ENCODE measurements around the gene TLCD4.
A peak's percentile ranks its signal among the peaks of the same experiment; 100 is the strongest.

The TLCD4 gene

DNA sequence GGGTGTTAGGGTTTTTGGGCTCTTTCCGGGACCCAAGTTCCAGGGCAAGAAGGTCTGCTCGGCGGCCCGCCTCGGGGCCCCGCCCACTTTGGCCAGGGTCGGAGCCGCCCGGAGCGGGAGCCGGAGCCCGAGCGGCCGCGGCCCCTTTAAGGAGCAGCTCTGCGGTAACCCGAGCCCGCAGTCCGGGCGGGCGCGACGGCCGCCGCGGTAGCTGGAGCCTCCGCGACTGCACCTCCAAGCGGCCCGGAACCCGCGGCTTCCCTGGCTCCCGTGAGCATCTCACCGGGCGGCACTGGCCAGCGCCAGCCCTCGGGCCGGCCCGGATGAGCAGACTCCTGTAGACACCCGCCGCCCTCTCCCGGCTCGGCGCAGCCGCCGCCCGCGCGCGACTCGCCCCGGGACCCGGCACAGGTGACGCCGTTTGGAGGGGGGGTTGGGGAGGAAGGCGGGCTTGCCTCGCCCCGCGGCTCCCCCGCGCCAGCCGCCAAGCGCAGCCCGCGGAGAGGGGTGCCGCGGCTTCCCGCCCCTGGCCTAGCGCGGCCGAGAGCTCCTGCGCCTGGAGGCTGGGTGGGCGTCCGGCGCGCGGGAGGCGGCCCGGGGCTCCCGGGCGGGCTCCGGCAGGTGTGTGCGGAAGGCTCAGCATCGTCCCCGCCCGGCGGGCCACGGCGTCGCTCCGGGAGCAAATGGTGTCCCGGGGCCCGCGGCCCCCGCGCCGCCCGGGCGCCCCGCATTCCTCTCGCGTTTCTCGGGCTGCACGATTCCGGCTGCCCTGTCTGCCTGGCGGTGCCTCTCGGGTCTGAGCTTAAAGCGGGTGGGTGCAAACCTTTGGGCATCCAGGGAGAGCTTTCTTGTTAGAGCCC is at the start of gene TLCD4:
TLCD4 (plus strand) TSS at position 149 of the 860 bp plus-strand sequence. CDS start 26,547 bp downstream, outside the sequence.
- Histone ChIP-seq H3K36me3 (ENCODE audit: control insufficient read depth in 2 of 2, insufficient read depth in 2 of 2, low read length in 2 of 2) (no peaks in the 10 kb centered on the region), H3K9ac (ENCODE audit: low read depth in 1 of 2, low read length in 2 of 2) (peak within 1 kb of the TSS; percentile 72 to 84), H3K27ac (ENCODE audit: low read depth in 2 of 2, low read length in 2 of 2) (peak within 1 kb of the TSS; percentile 79 to 82), H3K4me1 (ENCODE audit: control insufficient read depth in 2 of 2, insufficient read depth in 2 of 2, low read length in 2 of 2) (peaks cover 9 to 12% of the 10 kb centered on the region in 2 donors), H3K4me3 (ENCODE audit: low read length in 2 of 2) (peak within 1 kb of the TSS; percentile 78 to 86), H3K9me3 (ENCODE audit: control insufficient read depth in 2 of 2, low read length in 2 of 2) (no peaks in the 10 kb centered on the region), H3K27me3 (ENCODE audit: control insufficient read depth in 2 of 2, insufficient read depth in 2 of 2, low read length in 2 of 2) (peaks cover 0 to 2% of the 10 kb centered on the region in 2 donors)

DNA sequence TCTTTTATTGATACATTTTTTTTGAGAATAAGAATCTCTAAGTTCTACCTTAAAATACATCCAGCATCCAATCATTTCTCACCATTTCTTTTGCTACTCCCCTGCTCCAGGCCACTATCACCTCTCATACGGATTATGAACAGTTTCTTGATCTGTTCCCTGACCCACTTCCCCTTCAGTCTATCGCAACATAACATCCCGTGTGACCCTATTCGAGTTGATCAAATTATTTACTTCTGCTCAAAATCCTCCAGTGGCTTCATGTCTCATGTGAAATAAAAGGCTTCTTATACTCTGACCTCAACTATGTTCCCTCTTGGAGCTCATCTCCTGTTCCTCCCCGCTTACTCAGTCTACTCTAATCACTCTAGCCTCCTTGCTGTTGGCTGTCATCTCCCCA is 49.6 kb upstream of the TLCD4 start:
- no peaks in the 10 kb centered on the region for H3K36me3 ChIP-seq (ENCODE audit: control insufficient read depth in 2 of 2, insufficient read depth in 2 of 2, low read length in 2 of 2)
- H3K4me1 ChIP-seq (ENCODE audit: control insufficient read depth in 2 of 2, insufficient read depth in 2 of 2, low read length in 2 of 2) = peaks cover 22 to 30% of the 10 kb centered on the region in 2 donors
- no peak overlapping the region for H3K4me3 ChIP-seq (ENCODE audit: low read length in 2 of 2)
- no peaks in the 10 kb centered on the region for H3K9me3 ChIP-seq (ENCODE audit: control insufficient read depth in 2 of 2, low read length in 2 of 2)
- H3K27ac ChIP-seq (ENCODE audit: low read depth in 2 of 2, low read length in 2 of 2) = peak overlapping the region in 1 of 2 donors; percentile 38
- H3K9ac ChIP-seq (ENCODE audit: low read depth in 1 of 2, low read length in 2 of 2) = no peak overlapping the region
- no peaks in the 10 kb centered on the region for H3K27me3 ChIP-seq (ENCODE audit: control insufficient read depth in 2 of 2, insufficient read depth in 2 of 2, low read length in 2 of 2)

GRCh38 chr1:95068956-95069709 is 48.0 kb upstream of the TLCD4 start:
- Histone ChIP-seq H3K4me3 (ENCODE audit: low read length in 2 of 2) (peak overlapping the region in 1 of 2 donors; percentile 43), H3K9me3 (ENCODE audit: control insufficient read depth in 2 of 2, low read length in 2 of 2) (no peaks in the 10 kb centered on the region), H3K36me3 (ENCODE audit: control insufficient read depth in 2 of 2, insufficient read depth in 2 of 2, low read length in 2 of 2) (no peaks in the 10 kb centered on the region), H3K27me3 (ENCODE audit: control insufficient read depth in 2 of 2, insufficient read depth in 2 of 2, low read length in 2 of 2) (no peaks in the 10 kb centered on the region), H3K4me1 (ENCODE audit: control insufficient read depth in 2 of 2, insufficient read depth in 2 of 2, low read length in 2 of 2) (peaks cover 27 to 36% of the 10 kb centered on the region in 2 donors), H3K27ac (ENCODE audit: low read depth in 2 of 2, low read length in 2 of 2) (peak overlapping the region; percentile 79 to 84), H3K9ac (ENCODE audit: low read depth in 1 of 2, low read length in 2 of 2) (no peak overlapping the region)

DNA sequence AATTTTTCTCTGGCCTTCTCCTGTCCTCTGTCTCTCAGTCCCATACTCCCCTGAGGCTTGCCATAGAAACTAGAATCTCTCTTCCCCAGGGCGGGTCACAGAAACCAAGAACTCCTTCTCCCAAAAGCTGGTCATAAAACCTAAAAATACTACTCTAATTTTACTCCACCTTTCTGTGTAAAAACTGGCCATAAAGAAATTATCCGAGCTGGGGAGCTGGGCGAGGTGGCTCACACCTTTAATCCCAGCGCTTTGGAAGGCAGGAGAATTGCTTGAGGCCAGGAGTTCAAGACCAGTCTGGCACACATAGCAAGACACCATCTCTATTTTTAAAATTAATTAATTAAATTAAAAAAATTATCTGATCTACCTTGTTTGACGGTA is 47.5 kb upstream of the TLCD4 start:
- no peaks in the 10 kb centered on the region for H3K27me3 ChIP-seq (ENCODE audit: control insufficient read depth in 2 of 2, insufficient read depth in 2 of 2, low read length in 2 of 2)
- H3K9ac ChIP-seq (ENCODE audit: low read depth in 1 of 2, low read length in 2 of 2) = no peak overlapping the region
- H3K4me1 ChIP-seq (ENCODE audit: control insufficient read depth in 2 of 2, insufficient read depth in 2 of 2, low read length in 2 of 2) = peaks cover 27 to 36% of the 10 kb centered on the region in 2 donors
- no peaks in the 10 kb centered on the region for H3K9me3 ChIP-seq (ENCODE audit: control insufficient read depth in 2 of 2, low read length in 2 of 2)
- peak overlapping the region in 1 of 2 donors; percentile 43 for H3K4me3 ChIP-seq (ENCODE audit: low read length in 2 of 2)
- H3K27ac ChIP-seq (ENCODE audit: low read depth in 2 of 2, low read length in 2 of 2) = peak overlapping the region; percentile 79 to 84
- H3K36me3 ChIP-seq (ENCODE audit: control insufficient read depth in 2 of 2, insufficient read depth in 2 of 2, low read length in 2 of 2) = no peaks in the 10 kb centered on the region

DNA sequence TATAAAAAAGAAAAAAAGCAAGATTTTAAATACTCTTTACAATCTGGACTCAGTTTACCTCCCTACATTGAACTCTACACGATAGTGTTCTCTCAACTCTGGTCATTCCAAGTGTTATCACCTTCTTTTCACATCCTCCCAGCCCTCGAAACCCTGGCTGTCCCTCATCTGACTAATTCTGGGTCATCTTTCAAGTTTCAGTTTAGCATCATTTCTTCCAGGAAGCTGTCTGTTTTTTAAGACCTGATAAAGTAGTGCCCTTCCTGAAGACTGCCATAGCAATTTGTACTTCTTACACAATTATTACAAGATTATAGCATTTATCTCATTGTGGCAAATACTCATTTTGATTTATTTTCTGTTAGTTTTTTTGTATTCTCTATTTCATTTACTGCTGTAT is 45.6 kb upstream of the TLCD4 start:
- no peaks in the 10 kb centered on the region for H3K36me3 ChIP-seq (ENCODE audit: control insufficient read depth in 2 of 2, insufficient read depth in 2 of 2, low read length in 2 of 2)
- H3K9me3 ChIP-seq (ENCODE audit: control insufficient read depth in 2 of 2, low read length in 2 of 2) = no peaks in the 10 kb centered on the region
- peaks cover 32 to 44% of the 10 kb centered on the region in 2 donors for H3K4me1 ChIP-seq (ENCODE audit: control insufficient read depth in 2 of 2, insufficient read depth in 2 of 2, low read length in 2 of 2)
- peak overlapping the region; percentile 96 to 98 for H3K4me3 ChIP-seq (ENCODE audit: low read length in 2 of 2)
- H3K9ac ChIP-seq (ENCODE audit: low read depth in 1 of 2, low read length in 2 of 2) = peak overlapping the region; percentile 18 to 78
- no peaks in the 10 kb centered on the region for H3K27me3 ChIP-seq (ENCODE audit: control insufficient read depth in 2 of 2, insufficient read depth in 2 of 2, low read length in 2 of 2)
- peak overlapping the region; percentile 90 to 94 for H3K27ac ChIP-seq (ENCODE audit: low read depth in 2 of 2, low read length in 2 of 2)

GRCh38 chr1:95072117-95072516 is 45.0 kb upstream of the TLCD4 start:
- H3K27ac ChIP-seq (ENCODE audit: low read depth in 2 of 2, low read length in 2 of 2) = peak overlapping the region; percentile 90 to 94
- H3K4me3 ChIP-seq (ENCODE audit: low read length in 2 of 2) = peak overlapping the region; percentile 96 to 98
- H3K4me1 ChIP-seq (ENCODE audit: control insufficient read depth in 2 of 2, insufficient read depth in 2 of 2, low read length in 2 of 2) = peaks cover 32 to 44% of the 10 kb centered on the region in 2 donors
- no peaks in the 10 kb centered on the region for H3K27me3 ChIP-seq (ENCODE audit: control insufficient read depth in 2 of 2, insufficient read depth in 2 of 2, low read length in 2 of 2)
- peak overlapping the region; percentile 78 to 97 for H3K9ac ChIP-seq (ENCODE audit: low read depth in 1 of 2, low read length in 2 of 2)
- no peaks in the 10 kb centered on the region for H3K9me3 ChIP-seq (ENCODE audit: control insufficient read depth in 2 of 2, low read length in 2 of 2)
- H3K36me3 ChIP-seq (ENCODE audit: control insufficient read depth in 2 of 2, insufficient read depth in 2 of 2, low read length in 2 of 2) = no peaks in the 10 kb centered on the region

- no peaks in the 10 kb centered on the region for H3K36me3 ChIP-seq (ENCODE audit: control insufficient read depth in 2 of 2, insufficient read depth in 2 of 2, low read length in 2 of 2)
- H3K9me3 ChIP-seq (ENCODE audit: control insufficient read depth in 2 of 2, low read length in 2 of 2) = no peaks in the 10 kb centered on the region
- H3K27ac ChIP-seq (ENCODE audit: low read depth in 2 of 2, low read length in 2 of 2) = peak within 1 kb of the TSS; percentile 90 to 94
- peaks cover 32 to 38% of the 10 kb centered on the region in 2 donors for H3K4me1 ChIP-seq (ENCODE audit: control insufficient read depth in 2 of 2, insufficient read depth in 2 of 2, low read length in 2 of 2)
- no peaks in the 10 kb centered on the region for H3K27me3 ChIP-seq (ENCODE audit: control insufficient read depth in 2 of 2, insufficient read depth in 2 of 2, low read length in 2 of 2)
- peak within 1 kb of the TSS; percentile 78 to 97 for H3K9ac ChIP-seq (ENCODE audit: low read depth in 1 of 2, low read length in 2 of 2)
- H3K4me3 ChIP-seq (ENCODE audit: low read length in 2 of 2) = peak within 1 kb of the TSS; percentile 96 to 98
These were observed 44.4 kb upstream of the TLCD4 start, which contains the start of gene ALG14 for GRCh38 chr1:95072532-95073419. Gene ALG14 (minus strand): TSS chr1:95072951. CDS start chr1:95072898, 53 bp downstream.

- H3K9ac ChIP-seq (ENCODE audit: low read depth in 1 of 2, low read length in 2 of 2) = peak overlapping the region; percentile 78 to 97
These were observed 43.7 kb upstream of the TLCD4 start for GRCh38 chr1:95073446-95073845.

DNA sequence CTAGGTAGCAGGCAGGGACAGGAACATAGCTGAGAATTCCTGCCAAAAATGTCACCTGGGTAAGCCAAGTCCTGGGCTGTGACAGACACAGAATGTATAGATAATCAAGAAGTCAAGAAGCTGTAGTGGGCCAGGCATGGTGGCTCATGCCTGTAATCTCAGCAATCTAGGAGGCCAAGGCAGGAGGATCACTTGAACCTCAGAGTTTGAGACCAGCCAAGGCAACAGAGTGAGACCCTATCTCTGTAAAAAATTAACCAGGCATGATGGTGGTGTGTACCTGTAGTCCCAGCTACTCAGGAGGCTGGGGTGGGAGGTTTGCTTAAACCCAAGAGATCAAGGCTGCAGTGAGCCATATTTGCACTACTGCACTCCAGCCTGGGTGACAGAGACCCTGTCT is 41.1 kb upstream of the TLCD4 start:
- Histone ChIP-seq H3K4me3 (ENCODE audit: low read length in 2 of 2) (no peak overlapping the region), H3K36me3 (ENCODE audit: control insufficient read depth in 2 of 2, insufficient read depth in 2 of 2, low read length in 2 of 2) (no peaks in the 10 kb centered on the region), H3K27ac (ENCODE audit: low read depth in 2 of 2, low read length in 2 of 2) (peak overlapping the region in 1 of 2 donors; percentile 30), H3K9ac (ENCODE audit: low read depth in 1 of 2, low read length in 2 of 2) (no peak overlapping the region), H3K9me3 (ENCODE audit: control insufficient read depth in 2 of 2, low read length in 2 of 2) (no peaks in the 10 kb centered on the region), H3K27me3 (ENCODE audit: control insufficient read depth in 2 of 2, insufficient read depth in 2 of 2, low read length in 2 of 2) (no peaks in the 10 kb centered on the region), H3K4me1 (ENCODE audit: control insufficient read depth in 2 of 2, insufficient read depth in 2 of 2, low read length in 2 of 2) (peaks cover 18 to 22% of the 10 kb centered on the region in 2 donors)

More at GRCh38 chr1:95073446-95073845, 43.7 kb upstream of the TLCD4 start:
- Histone ChIP-seq H3K9me3 (ENCODE audit: control insufficient read depth in 2 of 2, low read length in 2 of 2) (no peaks in the 10 kb centered on the region), H3K27me3 (ENCODE audit: control insufficient read depth in 2 of 2, insufficient read depth in 2 of 2, low read length in 2 of 2) (no peaks in the 10 kb centered on the region), H3K36me3 (ENCODE audit: control insufficient read depth in 2 of 2, insufficient read depth in 2 of 2, low read length in 2 of 2) (no peaks in the 10 kb centered on the region), H3K27ac (ENCODE audit: low read depth in 2 of 2, low read length in 2 of 2) (peak overlapping the region; percentile 90 to 94), H3K4me1 (ENCODE audit: control insufficient read depth in 2 of 2, insufficient read depth in 2 of 2, low read length in 2 of 2) (peaks cover 32 to 35% of the 10 kb centered on the region in 2 donors), H3K4me3 (ENCODE audit: low read length in 2 of 2) (peak overlapping the region; percentile 96 to 98)

All from mucosa of rectum (tissue), 2 donors.